Urothelium cell line (cell line): ENCODE measurements around the gene PAM.
"Not testable (repeated sequence)": the region's sequence is repeated elsewhere in the genome, so short reads cannot be mapped to it uniquely, and the experiment has no call there.

Source experiments
- DNase-seq: peaks from one replicate; pipeline ENCODE4 v3.0.0; 2011; ENCODE audit warnings: low spot score, mixed read lengths
- FAIRE-seq: peaks from 2 replicates; lab custom pipeline; 2011; peaks lifted over from hg19 to GRCh38; lab: Jason Lieb, UNC

PAM gene

DNA sequence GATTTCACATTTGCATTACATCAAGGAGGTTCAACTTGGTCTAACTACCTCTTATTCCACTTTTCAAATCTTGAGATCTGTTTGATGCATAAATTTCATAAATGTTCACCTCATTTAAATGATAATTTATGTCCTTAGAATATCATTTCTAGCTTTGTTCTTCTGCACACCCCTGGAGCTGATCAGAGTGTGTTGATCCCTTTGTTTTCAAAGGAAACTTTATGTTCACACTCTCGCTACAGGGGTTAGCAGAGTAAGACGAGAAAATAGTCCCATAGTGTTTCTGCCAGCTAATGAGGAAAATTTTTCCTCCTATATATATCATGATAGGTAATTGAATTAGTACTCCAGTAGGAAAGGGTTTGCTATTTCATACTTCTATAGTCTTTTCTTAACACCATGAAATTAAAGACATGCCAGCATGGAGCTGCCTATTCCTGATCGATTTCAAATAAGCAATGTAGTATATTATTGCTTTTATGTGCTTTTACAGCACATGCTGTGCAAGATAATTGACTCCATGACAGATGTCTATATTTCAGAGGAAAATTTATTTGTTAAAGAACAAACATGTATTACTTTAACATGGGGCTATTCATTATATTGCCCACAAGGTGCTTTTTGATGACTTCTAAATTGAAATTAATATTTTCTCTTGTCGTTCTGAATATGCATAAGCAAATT, 4.8 kb upstream of the PAM start:
- no peak for FAIRE-seq
- DNase-seq: no peak

DNA sequence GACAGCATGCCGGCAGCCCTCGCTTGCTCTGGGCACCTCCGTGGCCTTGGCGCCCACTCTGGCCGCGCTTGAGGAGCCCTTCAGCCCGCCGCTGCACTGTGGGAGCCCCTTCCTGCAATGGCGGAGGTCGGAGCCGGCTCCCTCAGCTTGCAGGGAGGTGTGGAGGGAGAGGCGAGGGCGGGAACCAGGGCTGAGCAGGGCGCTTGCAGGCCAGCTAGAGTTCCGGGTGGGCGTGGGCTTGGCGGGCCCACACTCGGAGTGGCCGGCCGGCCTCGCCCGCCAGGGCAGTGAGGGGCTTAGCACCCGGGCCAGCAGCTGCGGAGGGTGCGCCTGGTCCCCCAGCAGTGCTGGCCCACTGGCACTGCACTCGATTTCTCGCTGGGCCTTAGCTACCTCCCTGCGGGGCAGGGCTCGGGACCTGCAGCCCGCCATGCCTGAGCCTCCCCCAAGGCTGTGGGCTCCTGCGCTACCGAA, 3.2 kb upstream of the PAM start:
- FAIRE-seq, DNase-seq: not testable (repeated sequence)

DNA sequence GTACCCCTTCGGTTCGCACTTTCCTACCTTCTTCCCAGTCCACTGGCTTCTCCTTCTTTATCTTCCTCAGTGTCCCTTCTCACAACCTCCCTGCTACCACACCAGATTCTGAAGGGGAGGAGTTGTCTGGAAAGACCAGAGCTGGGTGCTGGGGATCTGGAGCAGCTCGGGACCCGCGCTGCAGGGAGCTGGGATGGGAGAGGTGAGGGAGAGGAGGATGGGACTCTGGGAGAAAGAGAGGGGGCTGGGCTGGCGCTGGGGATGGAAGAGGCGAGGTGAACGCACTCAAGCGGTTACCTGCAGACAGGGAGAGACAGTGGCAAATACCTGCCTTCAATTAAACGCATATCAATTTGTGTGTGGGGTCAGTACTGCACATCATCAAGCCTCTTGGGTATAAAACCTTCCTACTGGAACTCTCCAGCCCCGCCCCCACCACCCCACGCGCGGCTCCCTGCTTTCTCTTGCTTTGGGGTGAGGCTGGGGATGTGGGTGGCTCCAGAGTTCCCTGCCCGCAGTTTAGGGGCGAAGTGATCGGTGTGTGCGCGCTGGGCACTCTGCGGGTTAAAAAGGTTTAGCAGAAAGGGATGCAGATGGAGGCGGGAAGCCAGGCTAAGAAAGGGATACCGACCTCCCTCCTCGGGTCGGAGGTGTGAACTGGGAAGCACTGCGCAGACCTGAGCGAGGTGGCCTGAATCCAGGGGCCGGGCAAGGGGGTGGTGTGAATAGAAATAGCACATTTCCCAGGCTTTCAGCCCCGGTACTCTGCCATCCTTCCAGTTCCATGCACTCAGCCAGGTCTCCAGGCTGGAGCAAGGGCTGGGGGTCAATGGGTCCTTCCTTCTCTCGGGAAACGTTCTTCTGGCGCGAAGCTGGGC, 977 bp upstream of the PAM start:
- no peak for FAIRE-seq
- DNase-seq: peak; percentile 23

DNA sequence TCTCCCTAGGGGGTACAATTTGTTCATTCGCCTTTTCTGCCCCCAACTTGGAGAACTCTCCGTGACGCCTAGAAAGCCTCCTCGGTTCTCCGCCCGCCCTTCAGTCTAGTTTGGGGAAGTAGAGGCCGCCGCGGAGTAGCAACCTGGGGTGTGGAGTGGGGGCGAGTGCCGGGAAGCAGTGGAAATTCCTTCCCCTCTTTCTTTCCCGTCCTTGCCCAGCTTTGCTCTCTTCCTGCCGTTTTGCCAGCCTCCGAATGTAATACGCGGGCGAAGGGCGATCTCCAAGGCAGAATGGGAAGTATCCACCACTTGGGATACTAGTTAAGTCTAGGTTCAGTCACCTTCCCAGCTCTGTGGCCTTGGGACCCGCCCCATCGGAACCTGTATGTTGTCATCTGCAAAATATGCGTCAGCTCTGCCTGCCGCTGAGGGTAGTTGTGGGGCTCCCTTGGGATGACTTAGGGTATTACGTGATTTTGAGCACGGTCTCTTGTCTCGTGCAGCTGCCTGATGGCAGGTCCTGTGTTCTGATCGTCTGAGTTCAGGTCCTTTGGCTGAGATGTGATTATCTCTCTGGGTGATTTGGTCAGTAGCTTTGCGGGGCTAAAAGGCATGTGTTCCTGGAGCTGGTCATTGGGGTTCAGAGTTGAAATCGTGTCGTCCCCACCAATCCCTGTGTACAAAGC, 724 bp downstream of the PAM start:
- peak; percentile 81 for DNase-seq
- FAIRE-seq: no peak

DNA sequence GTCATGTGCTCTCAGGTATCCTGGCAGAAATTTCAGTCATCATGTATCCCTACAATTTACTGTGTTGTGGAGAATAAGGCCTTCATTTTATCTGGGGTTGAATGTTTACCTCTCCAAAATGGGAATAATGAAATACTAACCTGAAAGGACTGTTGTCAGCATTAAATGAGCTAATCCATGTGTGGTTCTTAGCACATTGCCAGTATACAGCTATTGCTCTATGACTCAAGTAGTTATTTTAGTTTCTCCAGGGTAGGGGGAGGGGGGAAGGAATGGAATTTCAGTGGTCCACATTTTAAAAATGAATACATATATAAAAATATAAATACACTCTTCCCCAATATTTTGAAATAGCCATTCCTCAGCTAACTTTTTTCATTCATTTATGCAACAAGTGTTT, 3.5 kb downstream of the PAM start:
- no peak for FAIRE-seq
- DNase-seq: no peak

DNA sequence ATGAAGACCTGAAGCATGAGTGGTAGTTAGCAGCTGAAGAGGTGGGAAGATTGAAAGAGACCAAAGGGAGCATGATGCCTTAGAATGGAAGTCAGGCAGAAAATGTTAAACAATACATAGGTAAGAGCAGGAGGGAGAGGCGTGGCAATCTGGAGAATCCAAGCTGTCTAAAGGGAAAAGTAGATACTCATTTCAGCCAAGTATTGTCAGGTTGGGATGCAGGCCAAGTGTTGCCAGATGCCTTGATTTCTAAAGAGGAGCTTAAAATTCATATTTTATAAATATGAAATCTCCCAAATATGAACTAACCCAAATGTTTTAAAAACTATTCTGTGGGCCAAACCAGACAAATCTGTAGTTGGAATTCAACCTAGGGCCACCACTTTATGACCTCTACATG, 4.2 kb downstream of the PAM start:
- DNase-seq: no peak
- no peak for FAIRE-seq

DNA sequence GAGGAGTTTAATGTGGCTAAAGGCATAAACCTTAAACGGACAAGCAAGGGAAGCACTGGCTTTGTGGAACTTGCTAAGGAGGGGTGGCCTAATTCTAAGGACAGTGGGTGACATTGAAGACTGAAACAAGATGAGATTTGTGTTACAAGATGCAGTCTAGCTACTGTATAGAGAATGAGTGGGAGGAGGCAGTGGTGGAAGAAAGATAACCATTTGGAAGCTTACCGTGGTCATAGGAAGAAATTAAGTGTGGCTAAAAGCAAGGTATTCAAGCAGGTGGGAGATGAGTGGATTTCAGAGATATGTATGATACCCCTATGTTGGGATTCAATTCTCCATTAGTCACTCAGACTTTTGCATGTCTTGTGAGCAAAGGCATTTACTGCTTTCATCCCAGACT, 4.6 kb downstream of the PAM start:
- DNase-seq: no peak
- no peak for FAIRE-seq

DNA sequence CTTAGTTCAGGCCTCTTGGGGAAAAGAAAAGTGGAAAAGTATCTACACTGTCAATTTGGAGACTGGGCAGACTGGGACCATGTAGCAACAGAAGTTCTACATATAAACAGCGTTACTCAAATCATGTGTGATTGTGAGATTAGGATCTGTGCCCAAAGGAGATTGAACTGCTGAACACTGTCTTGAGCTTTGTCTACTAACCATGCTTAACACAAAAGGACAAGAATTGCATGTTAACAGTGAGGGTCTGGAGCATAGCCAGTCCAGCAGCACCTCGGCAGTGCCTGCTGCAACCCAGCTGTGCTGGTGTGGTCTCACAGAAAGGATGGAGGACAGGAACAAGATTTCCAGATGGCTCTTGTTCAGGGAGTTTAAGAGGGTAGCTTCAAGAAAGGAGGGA, 5.7 kb downstream of the PAM start:
- FAIRE-seq: no peak
- no peak for DNase-seq

DNA sequence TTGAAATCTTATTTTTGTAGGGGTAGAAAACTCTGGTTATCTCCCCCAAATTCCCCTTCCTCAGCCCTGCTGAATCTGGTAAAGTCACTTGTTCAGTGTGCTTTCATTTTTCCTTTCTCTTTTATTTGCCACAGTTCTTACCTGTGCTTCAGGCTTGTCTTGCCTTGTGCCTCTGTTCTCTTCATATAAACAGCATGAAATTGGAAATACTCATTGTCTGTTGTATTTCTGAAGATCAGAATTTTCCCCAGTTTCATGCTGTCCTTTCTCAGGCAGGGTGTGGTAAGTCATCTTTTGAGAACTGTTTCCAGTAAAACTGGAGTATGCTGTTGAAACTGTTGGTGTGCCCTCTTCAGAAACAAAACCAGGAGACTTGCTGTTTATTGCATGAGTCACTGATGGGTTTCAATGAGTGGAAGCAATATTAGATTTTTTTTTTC, 7.0 kb downstream of the PAM start:
- no peak for FAIRE-seq
- DNase-seq: peak; percentile 33

DNA sequence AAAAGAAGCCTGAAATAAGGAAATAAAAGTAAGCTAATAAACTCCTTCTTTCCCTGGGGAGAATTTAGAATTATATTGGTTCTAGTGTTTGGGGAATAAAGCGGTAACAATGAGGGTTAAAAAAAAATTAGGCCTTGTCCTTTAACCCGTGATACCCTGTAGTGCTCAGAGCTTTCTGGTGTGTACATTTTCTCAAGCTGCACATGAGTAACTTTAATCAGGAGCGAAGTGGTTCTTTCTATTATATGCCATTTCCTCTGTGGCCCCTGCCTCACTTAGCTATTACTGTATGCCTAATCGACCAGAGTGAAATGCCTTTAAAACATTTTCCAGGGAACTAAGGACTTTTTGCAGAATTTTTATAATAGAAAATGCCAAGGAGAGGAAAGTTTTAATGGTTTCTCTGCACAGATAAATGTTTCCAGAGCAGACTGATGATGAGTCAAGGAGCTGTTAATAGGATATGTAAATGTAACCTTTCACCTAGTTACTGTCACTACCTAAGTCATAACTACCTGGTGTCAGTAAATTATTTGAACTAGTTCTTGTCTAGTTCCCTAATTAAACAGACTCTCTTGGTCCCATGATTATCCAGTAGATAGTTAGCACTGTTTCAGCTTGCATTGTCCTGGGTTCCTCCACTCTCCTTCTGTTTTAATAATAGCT, 7.6 kb downstream of the PAM start:
- DNase-seq (no peak), FAIRE-seq (no peak)

DNA sequence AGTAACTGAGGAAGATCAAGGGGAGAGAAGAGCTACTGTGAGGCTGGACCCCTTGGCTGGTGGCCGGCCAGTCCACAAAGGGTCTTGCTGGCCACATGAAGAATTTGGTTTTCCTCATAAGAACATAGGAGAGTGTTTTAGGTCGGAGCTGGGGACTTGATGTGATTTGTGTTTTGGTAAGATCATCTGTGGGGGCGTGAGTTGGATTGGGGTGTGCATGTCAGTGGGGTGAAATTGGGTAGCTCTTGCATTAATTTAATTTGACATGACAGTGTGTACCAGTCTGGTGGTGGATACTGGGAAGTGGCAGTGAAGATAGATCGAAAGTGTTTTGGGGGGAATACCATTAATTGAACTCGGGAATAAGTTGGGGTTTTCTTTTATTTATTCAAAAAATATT, 8.6 kb downstream of the PAM start:
- no peak for FAIRE-seq
- no peak for DNase-seq

DNA sequence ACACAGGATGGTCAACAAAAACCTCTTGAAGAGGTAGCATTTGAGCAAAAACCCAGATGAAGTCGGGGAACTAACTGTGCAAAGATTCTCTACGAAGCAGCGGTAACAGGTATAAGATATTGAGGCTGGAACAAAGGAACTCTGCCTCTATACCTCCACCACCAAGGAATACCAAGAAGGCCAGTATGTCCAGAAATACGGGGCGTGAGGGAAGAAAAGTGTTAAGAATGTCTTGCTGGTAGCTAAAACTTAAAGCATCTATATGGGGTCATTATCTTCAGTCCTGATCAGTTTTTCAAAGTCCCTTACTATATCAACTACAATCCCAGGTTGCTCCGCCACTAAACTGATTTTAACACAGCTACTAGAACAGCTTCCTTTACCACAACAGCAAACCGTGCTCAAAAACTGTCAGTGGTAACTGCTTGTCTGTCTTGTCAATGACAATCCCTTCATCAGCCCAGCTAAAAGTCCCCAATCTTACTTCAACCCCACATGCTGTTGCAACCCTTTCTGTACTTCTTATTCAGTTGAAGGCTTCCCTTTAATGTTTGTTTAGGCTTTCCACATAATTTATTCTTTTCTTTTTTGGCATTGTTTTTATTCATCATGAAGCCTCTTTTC, 9.4 kb downstream of the PAM start:
- DNase-seq (no peak), FAIRE-seq (no peak)

DNA sequence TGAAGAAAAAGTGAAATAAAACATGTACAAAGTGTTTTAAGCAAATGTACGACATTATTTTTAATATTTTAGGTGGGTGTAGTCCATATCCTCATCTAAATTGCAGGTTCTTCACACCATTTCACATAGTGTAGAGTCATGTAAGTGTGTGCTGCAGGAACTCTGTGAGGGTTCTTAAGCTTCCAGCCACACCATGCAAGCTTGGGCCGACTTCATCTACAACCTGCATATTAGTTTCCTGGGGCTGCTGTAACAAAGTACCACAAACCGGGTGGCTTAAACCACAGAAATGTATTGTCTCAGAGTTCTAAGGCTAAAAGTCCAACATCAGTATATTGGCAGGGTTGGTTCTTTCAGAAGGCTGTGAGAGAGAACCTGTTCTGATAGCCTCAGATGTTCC, 10.2 kb downstream of the PAM start:
- DNase-seq (no peak), FAIRE-seq (no peak)

DNA sequence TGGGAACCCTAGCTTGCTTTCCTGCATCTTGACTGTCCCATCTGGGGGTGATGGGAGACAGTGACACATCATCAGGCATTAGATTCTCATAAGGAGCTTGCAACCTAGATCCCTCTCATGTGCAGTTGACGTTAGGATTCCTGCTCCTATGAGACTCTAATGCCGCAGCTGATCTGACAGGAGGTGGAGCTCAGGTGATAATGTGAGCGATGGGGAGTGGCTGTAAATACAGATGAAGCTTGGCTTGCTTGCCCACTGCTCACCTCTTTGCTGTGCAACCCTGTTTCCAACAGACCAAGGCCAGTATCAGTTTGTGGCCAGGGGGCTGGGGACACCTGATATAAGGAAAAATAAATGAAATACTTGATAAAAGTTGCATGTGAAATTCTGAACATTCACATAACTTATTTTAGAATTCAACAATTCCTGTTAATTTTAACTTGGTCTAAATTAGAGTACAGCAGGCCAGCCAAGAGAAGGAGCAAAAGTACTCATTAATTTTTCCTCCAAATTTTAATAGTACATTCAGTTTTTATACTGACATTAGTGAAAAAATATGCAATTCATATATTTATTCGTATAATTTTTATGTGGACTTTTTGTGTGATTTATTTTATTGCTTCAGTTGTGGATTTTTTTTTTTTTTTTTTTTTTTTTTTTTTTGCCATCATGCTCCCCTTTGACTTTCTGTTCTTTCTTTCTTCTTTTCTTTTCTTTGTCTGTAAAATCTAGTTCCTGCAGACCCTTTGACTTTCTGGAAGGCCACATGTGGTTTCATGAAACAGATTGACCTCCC, 11.4 kb downstream of the PAM start:
- FAIRE-seq (no peak), DNase-seq (no peak)

DNA sequence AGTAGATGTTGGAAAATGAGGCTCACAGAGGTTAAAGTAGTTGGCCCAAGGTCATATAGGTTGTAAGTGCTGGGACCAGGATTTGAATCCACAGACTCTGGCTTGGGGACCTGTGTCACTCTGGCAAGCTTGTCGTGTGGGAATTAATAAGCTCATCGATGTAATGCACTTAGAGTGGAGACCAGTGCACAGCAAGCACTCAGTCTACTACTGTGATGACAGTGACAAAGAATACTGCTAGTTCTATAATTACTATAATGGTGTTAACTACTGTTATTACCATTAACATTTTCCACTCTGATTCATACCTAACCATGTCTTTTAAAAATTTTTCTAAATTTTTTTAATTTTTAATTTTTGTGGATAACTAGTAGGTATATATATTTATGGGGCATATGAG, 12.8 kb downstream of the PAM start:
- no peak for FAIRE-seq
- no peak for DNase-seq

DNA sequence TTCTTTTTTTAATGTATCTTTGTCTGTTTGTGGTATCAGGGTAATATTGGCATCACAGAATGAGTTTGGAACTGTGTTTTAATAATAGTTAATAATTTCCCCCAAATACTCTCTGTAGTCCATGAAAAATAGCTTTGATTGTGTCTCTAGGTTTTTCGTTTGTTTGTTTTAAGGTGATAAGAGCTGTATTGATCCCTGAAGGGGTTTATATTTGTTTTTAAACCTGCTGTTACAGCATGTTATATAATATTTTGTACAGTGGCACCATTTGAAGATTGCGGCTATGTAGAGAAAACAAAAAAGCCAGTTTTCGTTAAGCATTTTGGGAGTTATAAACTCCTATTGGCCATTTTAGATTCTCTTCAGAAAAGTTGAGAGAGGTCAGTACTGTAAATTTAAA, 15.7 kb downstream of the PAM start:
- DNase-seq (no peak), FAIRE-seq (no peak)

DNA sequence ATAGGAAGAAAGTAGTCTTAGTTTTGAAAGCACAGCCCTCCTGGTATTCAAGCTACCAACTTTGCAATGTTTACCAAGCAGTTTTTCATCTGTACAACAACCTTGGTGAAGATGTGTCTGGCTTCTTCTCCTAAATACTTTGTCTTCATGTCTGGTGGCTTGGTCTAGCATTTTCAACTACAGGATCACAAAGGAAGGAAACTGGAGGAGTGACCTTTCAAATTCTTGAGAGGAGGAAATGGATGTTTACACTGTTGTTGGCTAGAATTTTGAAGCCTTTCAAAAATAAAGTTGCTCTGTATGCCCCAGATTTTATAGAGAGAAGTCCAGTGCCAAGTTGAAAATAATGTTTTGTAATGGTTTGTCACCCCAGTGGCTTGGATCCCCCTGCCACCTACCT, 16.3 kb downstream of the PAM start:
- DNase-seq (no peak), FAIRE-seq (no peak)

DNA sequence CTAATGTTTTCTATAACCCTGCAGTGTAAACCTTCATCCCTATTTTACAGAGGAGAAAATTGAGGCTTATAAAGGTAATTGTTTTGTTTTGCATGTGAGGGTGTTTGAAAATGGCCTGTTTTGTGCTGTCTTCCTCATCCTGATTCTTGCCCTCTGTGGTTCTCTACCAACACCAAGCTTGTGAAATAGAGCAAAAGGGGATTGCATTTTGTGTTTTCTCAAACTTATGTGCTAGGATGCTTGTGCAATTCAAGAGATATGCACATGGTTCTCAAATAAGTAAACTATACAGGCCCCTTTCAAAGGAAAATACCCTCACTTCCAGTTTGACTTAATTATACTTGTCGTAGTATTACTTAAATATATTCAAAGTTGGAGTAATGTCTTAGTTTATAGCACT, 17.2 kb downstream of the PAM start:
- FAIRE-seq: no peak

DNA sequence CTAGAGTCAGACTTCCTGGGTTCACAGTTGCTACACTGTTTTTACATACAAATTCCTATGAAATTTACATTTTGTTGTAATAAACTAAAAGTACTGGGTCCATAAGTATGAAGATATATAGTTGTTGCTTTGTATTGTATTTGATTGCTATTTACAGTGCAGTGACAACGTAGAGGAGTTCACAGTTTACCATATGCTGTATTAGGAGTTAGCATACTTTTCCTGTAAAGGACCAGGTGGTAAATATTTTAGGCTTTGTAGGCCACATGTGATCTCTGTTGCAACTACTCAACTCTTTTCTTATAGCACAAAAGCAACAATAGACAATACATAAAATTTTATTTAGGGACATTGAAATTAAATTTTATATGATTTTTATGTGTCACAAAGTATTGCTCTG, 18.0 kb downstream of the PAM start:
- DNase-seq: no peak
- no peak for FAIRE-seq

More for the DNA sequence above, 17.2 kb downstream of the PAM start:
- no peak for DNase-seq

DNA sequence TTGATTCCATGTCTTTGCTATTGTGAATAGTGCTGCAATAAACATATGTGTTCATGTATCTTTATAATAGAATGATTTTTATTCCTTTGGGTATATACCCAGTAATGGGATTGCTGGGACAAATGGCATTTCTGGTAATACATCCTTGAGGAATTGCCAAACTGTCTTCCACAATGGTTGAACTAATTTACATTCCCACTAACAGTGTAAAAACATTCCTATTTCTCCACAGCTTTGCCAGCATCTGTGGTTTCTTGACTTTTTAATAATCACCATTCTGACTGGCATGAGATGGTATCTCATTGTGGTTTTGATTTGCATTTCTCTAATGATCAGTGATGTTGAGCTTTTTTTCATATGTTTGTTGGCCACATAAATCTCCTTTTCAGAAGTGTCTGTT, 20.7 kb downstream of the PAM start:
- not testable (repeated sequence) for FAIRE-seq, DNase-seq
